Hematopoietic multipotent progenitor cell treated with erythropoietin and hydrocortisone succinate and interleukin-3 and kit ligand, for 4 days (in vitro differentiated cells): ENCODE data around the gene HSD11B1.
"Not testable (repeated sequence)": the region's sequence is repeated elsewhere in the genome, so short reads cannot be mapped to it uniquely, and the experiment has no call there.

ENCODE experiments used
- DNase-seq: peaks from one replicate; pipeline ENCODE4 v3.0.0-alpha.2; 2015

HSD11B1 gene

DNA sequence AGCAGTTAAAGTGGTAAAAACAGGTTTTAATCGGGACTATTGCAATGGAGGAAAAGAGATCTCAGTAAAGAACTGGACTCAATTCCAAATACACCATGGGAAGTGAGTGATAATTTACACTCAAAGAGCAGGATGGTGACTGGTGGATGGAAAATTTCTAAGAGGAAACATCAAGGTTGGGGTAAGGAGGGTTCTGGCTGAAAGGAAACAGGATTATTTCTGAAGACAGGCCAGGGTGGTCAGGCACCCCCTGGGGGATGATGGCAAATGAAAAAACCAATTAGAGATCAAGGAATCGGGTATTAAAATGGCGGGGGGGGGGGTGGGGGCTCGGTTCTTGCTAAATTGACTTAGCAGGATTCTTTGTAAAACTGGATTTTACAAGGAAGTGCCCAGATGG is 12.3 kb upstream of the HSD11B1 start:
- DNase-seq: no peak

DNA sequence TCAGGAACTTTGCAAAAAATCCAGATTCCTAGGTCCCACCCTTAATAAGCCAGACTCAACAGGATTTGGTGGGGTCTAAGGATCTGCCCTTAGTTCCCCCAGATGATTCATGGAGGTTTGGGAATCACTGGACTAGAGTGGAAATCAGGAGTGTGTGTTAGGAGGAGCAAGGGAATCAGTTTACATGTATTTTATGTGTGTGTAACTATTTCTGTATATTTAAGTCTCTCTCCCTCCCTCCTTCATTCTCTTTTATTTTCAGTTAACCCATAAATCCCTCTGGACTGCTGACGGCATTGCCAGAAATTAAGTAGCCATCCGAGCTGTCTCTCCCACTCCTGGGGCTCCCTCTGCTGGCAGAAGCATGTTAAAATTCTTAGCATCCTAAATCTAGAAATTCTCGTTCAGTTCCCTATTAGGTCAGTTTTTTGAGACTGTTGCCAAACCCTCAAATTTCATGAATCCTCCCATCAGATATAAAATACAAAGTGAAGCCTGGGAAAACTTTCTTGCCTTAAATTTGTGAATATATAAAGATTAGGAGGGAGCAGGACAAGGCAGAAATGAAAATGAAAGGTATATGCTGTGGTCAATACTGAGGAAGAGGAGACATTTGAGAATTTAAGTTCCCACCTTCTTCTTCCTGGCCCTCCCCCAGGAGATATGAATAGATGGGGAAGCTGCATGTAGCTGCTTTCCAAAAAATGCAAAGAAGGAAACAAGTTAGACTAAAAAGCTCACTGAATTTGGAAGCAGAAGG is 11.7 kb upstream of the HSD11B1 start:
- DNase-seq: peak; percentile 90

DNA sequence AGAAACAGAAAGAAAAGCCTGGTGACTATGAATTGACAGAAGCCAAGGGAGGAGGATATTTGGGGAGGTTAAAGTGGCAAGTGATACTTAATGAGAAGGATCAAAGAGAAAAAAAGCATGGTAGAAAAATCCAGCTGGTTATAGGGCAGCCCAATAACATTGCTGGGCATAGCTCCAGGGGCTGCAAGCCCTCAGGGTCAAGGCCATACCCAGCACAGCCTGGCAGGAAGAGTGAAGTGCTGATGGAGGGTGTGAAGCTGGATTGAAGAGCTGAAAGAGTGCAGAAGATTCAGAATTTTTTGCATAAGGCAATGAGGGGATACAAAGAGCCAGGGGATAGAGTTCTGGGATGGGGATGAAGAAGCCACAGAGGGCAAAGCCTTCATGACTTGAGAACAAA is 8.0 kb upstream of the HSD11B1 start:
- DNase-seq: no peak

DNA sequence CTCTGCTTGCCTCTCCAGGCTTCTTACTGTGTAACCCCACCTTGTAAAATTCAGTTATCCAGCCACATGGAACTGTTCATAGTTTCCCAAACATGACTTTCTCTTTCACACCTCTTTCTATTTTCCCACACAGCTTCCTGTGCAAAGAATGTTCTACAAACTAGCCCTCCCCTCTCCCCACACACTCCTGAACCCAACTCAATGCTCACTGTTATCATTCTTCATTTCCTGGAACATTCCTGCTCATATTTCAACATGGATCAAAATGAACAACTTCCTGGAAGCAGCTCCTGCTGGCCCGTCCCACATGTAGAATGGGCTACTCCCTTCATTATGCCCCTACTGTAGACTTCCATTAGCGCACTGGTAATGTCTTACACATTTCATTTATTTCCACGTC is 7.5 kb upstream of the HSD11B1 start:
- no peak for DNase-seq

DNA sequence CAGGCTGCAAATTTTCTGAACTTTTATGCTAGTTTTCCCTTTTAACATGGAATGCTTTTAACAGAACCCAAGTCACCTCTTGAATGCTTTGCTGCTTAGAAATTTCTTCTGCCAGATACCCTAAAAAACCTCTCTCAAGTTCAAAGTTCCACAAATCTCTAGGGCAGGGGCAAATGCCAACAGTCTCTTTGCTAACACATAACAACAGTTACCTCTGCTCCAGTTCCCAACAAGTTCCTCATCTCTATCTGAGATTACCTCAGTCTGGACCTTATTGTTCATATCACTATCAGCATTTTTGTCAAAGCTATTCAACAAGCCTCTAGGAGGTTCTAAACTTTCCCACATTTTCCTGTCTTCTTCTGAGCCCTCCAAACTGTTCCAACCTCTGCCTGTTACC is 4.0 kb upstream of the HSD11B1 start:
- not testable (repeated sequence) for DNase-seq

DNA sequence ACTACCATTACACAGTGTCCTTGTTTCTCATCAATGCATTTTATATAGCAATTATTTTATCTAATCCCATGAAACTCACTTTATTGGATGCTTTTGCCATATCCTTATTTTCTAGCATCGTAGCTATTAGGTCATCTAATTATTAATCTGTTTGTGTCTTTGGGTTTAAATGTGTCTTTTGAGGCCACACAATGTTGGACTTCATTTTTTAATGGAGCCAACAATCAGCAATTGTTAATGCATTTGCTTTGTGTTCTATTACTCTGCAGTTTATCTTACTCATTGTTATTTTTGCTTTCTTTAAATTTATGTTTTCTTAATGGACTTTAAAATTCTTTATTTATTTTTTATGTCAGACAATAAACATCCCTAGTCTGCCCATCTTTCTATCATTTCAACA is 1.8 kb upstream of the HSD11B1 start:
- no peak for DNase-seq

DNA sequence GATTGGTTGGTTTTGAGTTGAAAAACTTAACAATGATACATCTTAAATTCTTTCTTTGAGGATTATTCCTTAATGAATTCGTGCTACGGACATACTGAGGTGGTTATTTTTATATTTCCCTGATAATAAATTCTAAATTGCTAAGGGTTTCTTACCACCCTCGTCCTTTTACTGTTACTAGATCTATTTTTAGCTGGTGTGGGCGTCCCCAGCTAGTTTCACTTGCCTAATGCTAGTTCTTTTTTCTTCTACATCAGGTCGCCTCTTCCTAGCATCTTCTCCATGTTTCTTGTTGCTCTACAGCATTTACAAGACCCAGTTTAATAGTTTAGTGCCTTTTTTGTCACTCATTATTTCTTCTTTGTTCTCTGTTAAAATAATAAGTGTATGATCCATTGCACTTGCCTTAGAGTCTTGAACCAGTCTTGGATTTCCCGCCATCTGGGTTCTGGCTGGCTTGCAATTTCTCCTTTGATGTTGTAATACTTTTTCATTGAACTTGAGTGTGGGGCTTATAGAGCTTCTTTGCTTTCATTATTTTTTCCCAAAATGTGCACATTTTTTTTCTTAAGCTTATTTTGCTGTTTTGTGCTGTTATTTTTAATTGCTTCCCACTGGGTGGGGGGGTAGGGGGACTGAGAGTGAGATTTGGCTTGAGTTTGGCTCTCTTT is 677 bp upstream of the HSD11B1 start:
- DNase-seq: no peak

DNA sequence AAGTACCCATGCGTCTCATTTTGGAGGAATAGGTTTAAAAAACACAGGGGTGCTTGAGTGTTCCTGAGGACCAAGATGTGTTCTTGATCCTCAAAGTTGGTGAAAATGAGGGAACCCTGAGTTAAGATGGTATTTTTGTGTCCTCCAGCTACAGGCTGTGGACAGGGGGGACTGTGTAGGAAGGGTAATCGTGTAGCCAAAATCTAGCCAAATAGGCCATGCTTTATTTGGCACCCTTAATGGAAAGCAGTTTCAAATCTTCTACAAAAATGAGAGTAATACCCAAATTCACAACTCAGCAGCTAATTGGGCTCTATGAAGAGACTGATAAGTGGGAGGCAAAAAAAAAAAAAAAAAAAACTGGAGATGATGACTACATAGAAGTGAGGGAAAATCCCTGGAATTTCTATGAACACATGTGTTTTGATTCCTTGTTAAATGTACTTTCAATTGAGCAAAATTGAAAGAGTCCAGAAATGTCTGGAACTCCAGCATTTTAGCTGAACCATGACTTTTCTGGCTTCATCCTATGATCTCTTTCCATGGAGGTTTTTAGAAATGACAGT is 470 bp downstream of the HSD11B1 start:
- no peak for DNase-seq

DNA sequence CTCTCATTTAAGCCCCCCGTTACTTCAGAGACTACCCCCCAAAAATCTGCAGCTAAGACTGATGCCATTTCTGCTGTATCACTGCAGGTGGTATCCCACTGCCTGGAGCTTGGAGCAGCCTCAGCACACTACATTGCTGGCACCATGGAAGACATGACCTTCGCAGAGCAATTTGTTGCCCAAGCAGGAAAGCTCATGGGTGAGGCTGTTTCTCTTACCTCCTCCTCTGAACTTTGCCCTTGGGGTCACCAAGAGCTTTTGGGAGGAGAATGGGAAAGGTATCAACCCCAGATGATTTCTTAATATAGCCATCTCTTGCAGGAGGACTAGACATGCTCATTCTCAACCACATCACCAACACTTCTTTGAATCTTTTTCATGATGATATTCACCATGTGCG is 2.0 kb downstream of the HSD11B1 start:
- no peak for DNase-seq

DNA sequence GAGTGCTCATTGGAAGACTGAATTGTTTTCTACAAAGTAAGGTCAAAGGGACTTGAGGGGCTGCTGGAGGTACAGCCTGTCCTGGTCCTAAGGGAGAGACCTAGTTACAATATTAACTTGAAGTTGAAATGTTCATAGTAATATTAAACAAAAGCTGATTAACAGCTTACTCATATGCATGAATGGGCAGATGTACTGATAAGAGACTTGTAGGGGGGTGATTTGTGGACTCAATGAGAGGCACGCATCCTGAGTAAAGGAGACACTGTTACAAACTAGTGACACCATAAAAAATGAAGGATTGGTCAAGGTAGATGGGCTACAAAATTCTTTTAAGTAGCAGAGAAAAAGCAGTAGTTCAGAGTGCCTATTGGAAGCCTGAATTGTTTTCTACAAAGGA is 2.7 kb downstream of the HSD11B1 start:
- peak; percentile 29 for DNase-seq

DNA sequence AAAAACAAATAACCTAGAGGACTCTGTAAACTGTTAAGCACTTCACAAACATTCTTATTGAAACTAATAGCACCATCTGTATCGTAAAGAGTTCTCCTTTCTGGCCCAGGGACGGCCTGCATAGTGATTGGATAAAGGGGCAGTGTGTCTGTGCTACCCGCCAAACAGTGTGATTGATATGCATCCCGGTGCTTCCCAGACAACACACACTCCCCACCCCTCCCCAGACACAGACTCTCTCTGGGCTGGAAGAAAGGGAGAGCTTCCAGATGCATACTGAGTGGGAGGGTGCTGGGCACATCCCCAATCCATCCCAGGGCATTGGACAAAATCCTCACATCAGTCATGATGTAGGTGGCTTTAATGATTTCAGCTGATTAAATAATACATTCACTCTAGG is 3.7 kb downstream of the HSD11B1 start:
- DNase-seq: no peak

DNA sequence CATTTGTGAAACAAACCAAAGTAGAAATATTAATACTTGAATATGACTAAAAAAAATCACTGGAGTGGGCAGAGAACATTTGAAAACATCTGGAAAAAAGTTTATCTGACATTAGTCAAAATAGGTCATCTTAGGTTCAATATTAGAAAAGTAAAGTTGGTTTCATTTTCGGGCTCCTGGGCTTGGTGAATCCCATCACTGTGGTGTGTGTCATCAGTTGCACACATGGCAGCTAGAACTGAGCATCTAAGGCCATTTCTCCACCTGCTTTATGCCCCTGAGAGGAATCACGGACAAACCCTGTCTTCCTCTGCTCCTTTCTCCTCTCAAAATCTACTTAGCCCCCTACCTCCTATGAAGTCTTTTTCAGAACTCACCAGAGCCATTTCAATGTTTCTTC is 5.4 kb downstream of the HSD11B1 start:
- no peak for DNase-seq

DNA sequence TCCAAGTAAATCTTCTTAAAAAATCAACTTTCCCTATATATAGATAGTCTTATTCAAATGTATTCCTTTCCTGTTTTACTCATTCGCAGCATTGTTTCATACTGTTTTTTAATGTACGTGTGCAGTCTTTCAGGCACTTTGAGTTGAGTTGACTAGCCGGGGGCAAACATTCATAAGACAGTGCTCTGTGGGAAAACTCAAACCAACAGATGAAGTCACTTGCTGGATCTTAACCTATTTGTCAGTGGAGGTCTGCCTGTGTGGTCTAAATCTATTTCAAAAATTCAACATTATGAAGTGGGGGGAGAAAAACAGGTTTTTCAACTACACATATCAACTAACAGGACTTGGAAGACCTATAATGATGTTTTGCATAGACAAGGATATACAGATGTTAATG is 6.2 kb downstream of the HSD11B1 start:
- no peak for DNase-seq

DNA sequence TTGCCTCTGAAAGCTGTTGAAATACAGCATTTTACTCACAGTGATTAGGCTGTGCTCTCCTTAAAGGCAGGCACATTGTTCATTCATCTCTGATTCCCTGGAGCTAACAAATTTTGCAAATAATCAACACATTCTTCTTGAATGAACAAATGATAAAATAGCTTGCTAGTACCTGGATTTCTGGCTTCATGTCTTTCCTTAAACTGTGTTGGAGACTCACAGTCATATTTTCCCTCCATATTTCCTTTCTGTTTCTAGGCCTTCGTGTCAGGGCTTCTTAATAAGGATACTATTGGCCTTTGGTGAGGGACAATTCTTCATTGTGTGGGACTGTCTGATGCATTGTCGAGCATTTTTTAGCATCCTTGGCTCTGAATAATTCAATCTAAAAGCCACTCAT is 9.7 kb downstream of the HSD11B1 start:
- no peak for DNase-seq

DNA sequence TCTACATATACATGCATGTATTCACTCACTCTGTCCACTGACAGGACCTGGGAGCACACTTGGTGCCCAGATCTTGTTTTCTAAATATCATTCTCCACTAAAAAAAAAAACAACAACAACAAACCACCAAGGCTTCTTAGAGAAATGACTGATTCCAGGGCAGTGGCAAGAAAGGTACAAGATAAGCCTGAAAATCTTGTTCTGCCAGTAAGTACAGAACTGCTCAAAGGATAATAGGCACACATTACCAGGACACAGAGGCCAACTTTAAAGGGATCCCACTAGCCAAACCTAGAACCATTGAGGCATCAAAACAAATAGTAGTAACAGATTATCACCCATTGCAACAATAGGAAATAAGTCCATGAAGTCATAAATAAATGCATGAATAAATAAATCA is 10.7 kb downstream of the HSD11B1 start:
- no peak for DNase-seq

DNA sequence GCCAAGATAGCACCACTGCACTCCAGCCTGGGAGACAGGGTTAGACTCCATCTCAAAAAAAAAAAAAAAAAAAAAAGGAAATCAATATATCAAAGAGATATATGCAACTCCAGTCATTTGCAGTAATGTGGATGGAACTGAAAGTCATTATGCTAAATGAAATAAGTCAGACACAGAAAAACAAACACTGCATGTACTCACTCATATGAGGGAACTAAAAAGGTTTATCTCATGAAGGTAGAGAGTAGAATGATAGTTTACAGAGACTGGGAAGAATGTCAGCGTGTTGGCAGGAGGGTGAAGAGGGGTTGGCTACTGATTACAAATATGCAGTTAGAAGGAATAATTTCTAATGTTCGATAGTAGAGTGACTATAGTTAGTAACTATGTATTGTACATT is 13.2 kb downstream of the HSD11B1 start:
- DNase-seq: no peak

DNA sequence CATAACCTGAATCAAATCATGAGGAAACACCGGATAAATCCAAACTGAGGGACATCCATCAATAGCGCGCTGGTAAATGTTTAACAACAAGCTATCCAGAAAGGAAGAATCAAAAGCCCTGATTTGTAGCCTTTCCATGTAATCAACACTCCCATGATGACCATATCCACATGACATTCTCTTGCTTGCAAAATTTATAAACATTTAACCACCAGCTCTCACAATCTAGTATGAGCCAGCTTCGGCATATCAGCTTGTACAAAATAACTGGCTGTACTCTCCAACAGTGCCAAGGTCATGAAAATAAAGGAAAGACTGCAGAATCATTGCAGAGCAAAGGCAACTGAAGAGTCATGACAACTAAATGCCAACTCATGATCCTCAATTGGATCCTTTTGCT is 15.7 kb downstream of the HSD11B1 start:
- no peak for DNase-seq

DNA sequence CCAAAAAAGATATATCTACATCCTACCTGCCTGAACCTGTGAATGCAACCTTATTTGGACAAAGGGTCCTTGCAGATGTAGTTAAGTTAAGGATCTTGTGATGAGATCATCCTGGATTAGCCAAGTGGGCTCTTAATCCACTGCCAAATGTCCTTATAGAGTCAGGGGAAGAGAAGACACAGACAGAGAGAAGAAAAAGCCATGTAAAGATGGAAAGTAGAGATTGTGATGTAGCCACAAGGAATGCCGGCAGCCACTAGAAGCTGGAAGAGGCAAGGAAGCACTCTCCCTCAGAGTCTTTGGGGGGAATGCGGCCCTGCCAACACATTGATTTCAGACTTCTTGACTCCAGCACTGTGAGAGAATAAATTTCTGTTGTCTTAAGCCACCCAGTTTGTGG is 16.2 kb downstream of the HSD11B1 start:
- no peak for DNase-seq

DNA sequence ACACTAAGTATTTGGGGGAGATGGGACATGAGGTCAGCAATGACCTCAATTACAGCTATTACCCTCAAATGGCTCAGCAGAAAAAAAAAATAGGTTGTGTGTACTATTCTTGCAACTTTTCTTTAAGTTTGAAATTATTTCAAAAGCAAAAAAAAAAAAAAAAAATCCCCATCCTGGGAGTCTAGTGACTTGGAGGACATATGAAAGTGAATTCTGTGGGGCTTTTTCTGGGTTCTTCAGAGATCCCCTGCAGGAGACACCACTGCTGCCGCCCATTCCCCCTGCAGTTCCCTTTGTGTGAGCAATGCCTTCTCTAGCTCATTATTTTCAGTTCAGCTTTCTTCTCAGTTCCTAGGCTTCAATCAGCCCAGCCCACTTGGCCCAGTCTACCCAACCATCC is 16.7 kb downstream of the HSD11B1 start:
- DNase-seq: no peak

DNA sequence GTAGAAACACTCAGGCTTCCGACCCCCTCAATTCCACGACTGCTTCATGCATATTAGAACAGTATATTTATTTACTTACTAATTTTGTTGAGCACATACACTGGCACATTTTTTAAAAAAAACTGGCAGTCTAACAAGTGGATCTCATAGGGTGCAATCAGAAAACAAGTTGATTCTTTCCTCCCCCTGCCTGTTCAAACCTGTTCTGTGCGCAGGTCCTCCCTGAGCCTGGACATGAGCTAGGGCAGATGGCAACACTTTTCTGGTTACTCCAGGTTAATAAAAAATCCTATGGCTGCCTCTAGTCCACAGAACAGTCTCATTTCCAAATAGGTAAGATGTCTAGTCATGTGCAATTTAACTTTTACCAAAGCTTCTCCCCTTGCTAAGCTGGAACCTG is 18.6 kb downstream of the HSD11B1 start:
- DNase-seq: no peak

DNA sequence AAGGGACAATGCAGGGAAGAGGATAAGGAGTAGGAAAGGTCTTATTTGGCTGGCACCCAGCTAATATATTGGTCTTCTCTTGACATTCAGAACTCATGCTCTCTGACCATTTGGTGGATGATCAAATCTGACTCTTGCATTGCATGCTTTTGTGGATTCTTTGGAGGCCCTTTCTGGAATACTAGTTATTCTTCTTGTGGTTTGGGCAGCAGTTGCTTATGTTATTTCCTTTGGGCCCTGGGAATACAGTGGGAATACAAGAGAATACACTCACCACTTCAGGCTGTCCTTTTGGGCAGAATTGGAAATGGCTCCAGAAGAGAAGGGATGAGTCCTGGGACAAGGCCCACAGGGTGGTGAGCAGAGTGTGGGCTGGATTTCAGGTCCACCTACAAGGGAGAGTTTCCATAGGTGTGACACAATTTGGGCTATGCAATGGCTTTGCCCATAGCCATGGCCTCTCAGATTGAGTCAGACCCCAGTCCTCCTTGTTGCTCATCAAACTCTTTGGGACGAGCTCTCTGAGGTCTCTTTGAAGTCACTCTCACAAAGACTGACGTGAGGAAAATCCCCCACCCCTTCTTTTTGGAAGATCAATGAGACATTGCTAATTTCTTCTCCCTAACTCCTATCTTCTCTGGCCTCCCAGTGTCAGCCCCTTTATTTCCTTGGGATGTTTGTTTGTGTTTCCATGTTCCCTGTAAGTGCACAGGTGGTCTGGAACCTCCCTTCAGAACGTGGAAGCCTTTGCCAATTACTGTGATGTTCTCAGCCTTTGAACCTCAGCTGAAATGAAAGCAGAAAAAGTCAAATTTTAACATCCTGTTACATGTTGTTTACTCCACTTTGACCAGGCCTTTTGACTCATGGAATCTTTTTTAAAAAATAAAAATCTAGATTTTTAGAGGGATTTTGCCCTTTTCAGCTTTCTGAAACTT is 19.4 kb downstream of the HSD11B1 start:
- no peak for DNase-seq

DNA sequence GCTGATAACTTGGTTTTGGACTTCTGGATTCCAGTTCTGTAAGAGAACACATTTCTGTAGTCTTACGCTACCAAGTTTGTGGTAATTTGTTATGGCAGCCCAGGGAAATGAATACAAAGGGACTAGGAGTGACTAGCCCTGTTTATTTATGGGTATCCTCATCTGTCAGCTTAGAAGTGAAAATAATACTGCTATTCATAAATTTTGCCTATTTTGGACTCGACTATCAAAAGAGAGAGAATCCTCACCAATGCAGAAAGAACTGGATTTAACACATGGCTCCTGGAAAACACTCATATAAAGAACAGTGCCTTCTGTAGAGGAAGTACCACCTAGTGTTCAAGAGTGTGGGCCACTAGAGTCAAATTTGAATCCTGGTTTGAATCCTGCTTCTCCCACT is 22.6 kb downstream of the HSD11B1 start:
- DNase-seq: no peak

DNA sequence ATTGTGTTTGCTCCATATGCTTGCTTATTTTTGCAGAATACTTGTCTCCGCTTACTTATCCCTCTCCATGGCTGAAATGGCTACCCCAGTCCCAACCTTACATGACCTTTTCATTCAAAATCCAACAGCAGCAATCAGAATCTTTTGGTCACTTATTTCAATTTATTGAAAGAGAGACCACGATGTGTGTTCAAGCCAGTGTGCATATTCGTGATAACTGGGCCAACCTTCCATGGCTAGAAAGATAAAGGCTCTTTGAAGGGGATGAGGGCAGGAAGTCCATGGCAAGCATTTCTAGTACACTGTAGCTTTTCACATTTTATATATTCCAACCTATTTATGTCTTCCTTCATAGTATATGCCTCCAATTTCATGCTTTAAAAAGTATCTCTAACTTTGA is 23.1 kb downstream of the HSD11B1 start:
- peak; percentile 85 for DNase-seq
